Stimulated activated CD8-positive, alpha-beta memory T cell treated with anti-CD3 and anti-CD28 coated beads, Interleukin-2, amount 100 ng/mL, for 48 hours (primary cell): Measurements from ENCODE around the gene STN1.

Source experiments
- DNase-seq, 2 donors: peaks; one replicate each; pipeline ENCODE4 v3.0.0-alpha.2; 2020; ENCODE audit warnings: low read depth in 2 of 2

The STN1 gene

GRCh38 chr10:103843854-103844570, 74.0 kb downstream of the STN1 start:
- no peak for DNase-seq

- DNase-seq: no peak
Measured at GRCh38 chr10:103843045-103843444, 74.9 kb downstream of the STN1 start.

GRCh38 chr10:103842605-103843004, 75.4 kb downstream of the STN1 start:
- no peak for DNase-seq

GRCh38 chr10:103841519-103841918, 76.5 kb downstream of the STN1 start:
- no peak for DNase-seq

GRCh38 chr10:103840740-103841070, 77.3 kb downstream of the STN1 start:
- DNase-seq: no peak

GRCh38 chr10:103839872-103840739, 77.9 kb downstream of the STN1 start:
- no peak for DNase-seq

GRCh38 chr10:103839519-103839871, 78.5 kb downstream of the STN1 start:
- DNase-seq: no peak

- no peak for DNase-seq
Measured at GRCh38 chr10:103838862-103839518, 79.0 kb downstream of the STN1 start.

- no peak for DNase-seq
Measured at GRCh38 chr10:103838070-103838395, 80.0 kb downstream of the STN1 start.

- no peak for DNase-seq
Measured at GRCh38 chr10:103837370-103838069, 80.5 kb downstream of the STN1 start.

- no peak for DNase-seq
Measured at GRCh38 chr10:103836861-103837260, 81.1 kb downstream of the STN1 start.

- DNase-seq: no peak
Measured at GRCh38 chr10:103836273-103836672, 81.7 kb downstream of the STN1 start.

- no peak for DNase-seq
Measured at GRCh38 chr10:103835096-103836050, 82.6 kb downstream of the STN1 start.

- no peak for DNase-seq
Measured at GRCh38 chr10:103834436-103835095, 83.4 kb downstream of the STN1 start.

- no peak for DNase-seq
Measured at GRCh38 chr10:103833731-103834365, 84.1 kb downstream of the STN1 start.

GRCh38 chr10:103832806-103833205, 85.2 kb downstream of the STN1 start:
- DNase-seq: no peak
